Measurements from ENCODE around the gene CORO7. TPM values are rescaled to one million over a fixed set of nuclear protein-coding genes. Genes with fewer than 3 reads are reported as not detected.
A peak's percentile ranks its signal among the peaks of the same experiment; 100 is the strongest.

The CORO7 gene
- total and polyA plus RNA-seq, 9 of the 15 experiments (the other 6 are each of a cell fraction or from before 2014, with no cell fraction given): 0.45 to 77.2 (median 18.7) TPM

GRCh38 chr16:4358831-4359561, 57.4 kb downstream of the CORO7 start (continued):
- TF ChIP-seq NR2C2 (CRISPR knock-in tag; IDR thresholded peaks at IDR 0.05): no peak
- peak; percentile 44; the same call in 1 of the 2 replicates for TF ChIP-seq NR2C2 (tag; IDR thresholded peaks at IDR 0.05)
- 0 out of 2 replicates have a peak, but pooled peaks have one; percentile 33 for TF ChIP-seq MAX (CRISPR knock-in tag; IDR thresholded peaks at IDR 0.05)
- peak; percentile 21; the same call in 1 of the 2 replicates for TF ChIP-seq USF1 (CRISPR knock-in tag; IDR thresholded peaks at IDR 0.05)
- no peak for TF ChIP-seq MCM7 (IDR thresholded peaks at IDR 0.05)
- 0 out of 2 replicates have a peak, but pooled peaks have one; percentile 26 for TF ChIP-seq ZNF143 (CRISPR knock-in tag; IDR thresholded peaks at IDR 0.05)
- peak; percentile 59 for TF ChIP-seq POLR2G (IDR thresholded peaks at IDR 0.05; ENCODE audit: low read depth, low read length)
- no peak for TF ChIP-seq ZKSCAN1 (IDR thresholded peaks at IDR 0.05; ENCODE audit: low read depth, low read length)
- TF ChIP-seq SRF (CRISPR knock-in tag; IDR thresholded peaks at IDR 0.05): peak in 1 of 2 experiments; percentile 73; a peak in 1 of 4 replicates
- TF ChIP-seq NR2C1 (IDR thresholded peaks at IDR 0.05): no peak
- TF ChIP-seq NR2C1 (tag; IDR thresholded peaks at IDR 0.05): 0 out of 2 replicates have a peak, but pooled peaks have one; percentile 29
- peak in 1 of 2 experiments; percentile 84; a peak in 3 of 4 replicates for TF ChIP-seq MAZ (CRISPR knock-in tag; conservative IDR thresholded peaks at IDR 0.05 in 1 of 2, IDR thresholded peaks at IDR 0.05 in 1 of 2)
- TF ChIP-seq CTCFL (IDR thresholded peaks at IDR 0.05; ENCODE audit: borderline replicate concordance, insufficient read depth, low read depth, low read length, poor library complexity, severe bottlenecking): peak; percentile 56
- peak; percentile 56 for TF ChIP-seq ZBTB7A (IDR thresholded peaks at IDR 0.05; ENCODE audit: borderline replicate concordance, control insufficient read depth, low read depth, low read length)
- peak; percentile 82 to 90 for TF ChIP-seq RAD21 (CRISPR knock-in tag; conservative IDR thresholded peaks at IDR 0.05 in 1 of 2, IDR thresholded peaks at IDR 0.05 in 1 of 2)
- TF ChIP-seq MAFF (IDR thresholded peaks at IDR 0.05; ENCODE audit: low read length): no peak
- peak; percentile 38 for TF ChIP-seq RBM22 (IDR thresholded peaks at IDR 0.05; ENCODE audit: low read depth, low read length, poor library complexity, severe bottlenecking)
- TF ChIP-seq GTF2B (IDR thresholded peaks at IDR 0.05; ENCODE audit: extremely low read depth, insufficient read length): no peak
- peak; percentile 73; the same call in 1 of the 2 replicates for TF ChIP-seq DEAF1 (CRISPR knock-in tag; IDR thresholded peaks at IDR 0.05)
- TF ChIP-seq NRF1 (conservative IDR thresholded peaks at IDR 0.05 in 1 of 2, IDR thresholded peaks at IDR 0.05 in 1 of 2): no peak
- TF ChIP-seq SRSF7 (optimal IDR thresholded peaks at IDR 0.05; ENCODE audit: low read depth, low read length): no peak
- TF ChIP-seq CREM (IDR thresholded peaks at IDR 0.05; ENCODE audit: low read depth): 0 out of 2 replicates have a peak, but pooled peaks have one; percentile 21

Measured in K562 (cell line).